GM12878 (cell line): ENCODE data around the gene KITLG. TPM values are rescaled to one million over a fixed set of nuclear protein-coding genes. Genes with fewer than 3 reads are reported as not detected.

Experiments used
- ATAC-seq: fragments of 200-7000 bp; cut with Tn5 transposase; 3 replicates; pipeline ENCODE4 v1.9.1; 2020; ENCODE audit warnings: mild to moderate bottlenecking, moderate library complexity
- BruUV-seq: library from RNA; stranded (reverse); fragments of 400-500 nt; replicated peaks from 2 replicates; lab custom pipeline; 2021; lab: Mats Ljungman, UMichigan
- CTCF ChIA-PET: fragments of 300-600 bp; sonication (Branson Sonifier 250); formaldehyde crosslinking; extraction: SDS; loops from one replicate; lab custom pipeline; 2021; ENCODE audit warnings: inconsistent platforms; lab: Yijun Ruan, JAX
- POLR2A ChIA-PET: fragments of 350-600 bp; formaldehyde crosslinking; extraction: SDS; loops from one replicate; lab custom pipeline; 2021; ENCODE audit warnings: inconsistent platforms; lab: Charles Lee
- RAD21 ChIA-PET: fragments of 300-600 bp; sonication (Branson Sonifier 250); formaldehyde crosslinking; loops from one replicate; lab custom pipeline; 2023; ENCODE audit warnings: antibody characterized with exemption; ENCODE audit not compliant: unreplicated experiment; lab: Charles Lee
- SMC1A ChIA-PET: fragments of 300-600 bp; sonication (Branson Sonifier 250); formaldehyde crosslinking; loops from one replicate; lab custom pipeline; 2023; ENCODE audit not compliant: unreplicated experiment, uncharacterized antibody; lab: Charles Lee
- DNase-seq: peaks from one replicate; pipeline ENCODE4 v3.0.0-alpha.2; 2011; ENCODE audit warnings: low read depth, low spot score
- FAIRE-seq: peaks from 3 replicates; lab custom pipeline; 2011; peaks lifted over from hg19 to GRCh38; lab: Jason Lieb, UNC
- H2AFZ ChIP-seq: 2 replicates; pipeline ENCODE4 v1.6.0; 2011; ENCODE audit warnings: low read depth, low read length, control low read depth; ENCODE audit not compliant: control insufficient read depth
- H3K27ac ChIP-seq: 2 replicates; pipeline ENCODE4 v1.5.1; 2011; ENCODE audit warnings: control low read depth; ENCODE audit not compliant: control insufficient read depth, insufficient read depth
- H3K27me3 ChIP-seq, 2 experiments: replicated peaks in 1 of 2; 2 replicates each; pipeline versions ENCODE4 v1.6.0 to v1.6.1; 2011; ENCODE audit warnings: low read length in 1 of 2; ENCODE audit not compliant: control insufficient read depth in 2 of 2, insufficient read depth in 2 of 2
- H3K36me3 ChIP-seq, 2 experiments: 2 replicates each; pipeline ENCODE4 v1.5.1; 2011; ENCODE audit warnings: low read length in 1 of 2; ENCODE audit not compliant: control insufficient read depth in 2 of 2, insufficient read depth in 2 of 2
- H3K4me1 ChIP-seq: 2 replicates; pipeline ENCODE4 v1.6.1; 2011; ENCODE audit warnings: mild to moderate bottlenecking, low read length, moderate library complexity, mixed read lengths; ENCODE audit not compliant: control insufficient read depth, insufficient read depth
- H3K4me2 ChIP-seq: 2 replicates; pipeline ENCODE4 v1.6.0; 2011; ENCODE audit warnings: control low read depth; ENCODE audit not compliant: control insufficient read depth, insufficient read depth
- H3K4me3 ChIP-seq: fragments of 200-600 bp; sonication (generic); 2 replicates; pipeline ENCODE4 v1.5.1; 2016
- H3K79me2 ChIP-seq: 2 replicates; pipeline ENCODE4 v1.6.0; 2011; ENCODE audit warnings: low read length; ENCODE audit not compliant: control insufficient read depth, insufficient read depth
- H3K9ac ChIP-seq: 2 replicates; pipeline ENCODE4 v1.8.0; 2011; ENCODE audit warnings: low read length, control low read depth, mixed read lengths; ENCODE audit not compliant: control insufficient read depth, insufficient read depth
- H3K9me3 ChIP-seq: replicated peaks from 3 replicates; pipeline ENCODE4 v1.5.1; 2011; ENCODE audit warnings: mild to moderate bottlenecking, low read length; ENCODE audit not compliant: control insufficient read depth, insufficient read depth
- H4K20me1 ChIP-seq: 2 replicates; pipeline ENCODE4 v1.6.0; 2011; ENCODE audit not compliant: control insufficient read depth, insufficient read depth
- BRCA1 ChIP-seq: IDR thresholded peaks from 2 replicates; pipeline ENCODE4 v1.6.1; 2011; ENCODE audit warnings: low read depth, low read length, improper control_type of control experiment
- CHD1 ChIP-seq: IDR thresholded peaks from 2 replicates; pipeline ENCODE4 v1.6.1; 2012; ENCODE audit warnings: low read depth, low read length, improper control_type of control experiment
- IKZF2 ChIP-seq, 2 experiments: fragments of 450-650 bp; IDR thresholded peaks; 2 replicates each; pipeline ENCODE4 v1.6.1; 2017; ENCODE audit warnings: mild to moderate bottlenecking in 2 of 2, moderate library complexity in 2 of 2
- MTA3 ChIP-seq: IDR thresholded peaks from 2 replicates; pipeline ENCODE4 v1.6.1; 2012; ENCODE audit warnings: low read length, inconsistent platforms, borderline replicate concordance
- MXI1 ChIP-seq: fragments of 150-350 bp; IDR thresholded peaks from 2 replicates; pipeline ENCODE4 v1.6.1; 2011; ENCODE audit warnings: low read depth, mild to moderate bottlenecking, inconsistent platforms, low read length, improper control_type of control experiment
- NR2C1 ChIP-seq: fragments of 450-650 bp; IDR thresholded peaks from 2 replicates; pipeline ENCODE4 v1.6.1; 2017; ENCODE audit warnings: antibody characterized with exemption, mild to moderate bottlenecking, moderate library complexity
- NR2C2 ChIP-seq: IDR thresholded peaks from 2 replicates; pipeline ENCODE4 v1.6.1; 2011; ENCODE audit warnings: borderline replicate concordance, low read depth; ENCODE audit not compliant: control insufficient read depth, insufficient read length
- TCF3 ChIP-seq: IDR thresholded peaks from 2 replicates; pipeline ENCODE4 v1.6.1; 2012; ENCODE audit warnings: low read depth, mild to moderate bottlenecking, low read length, borderline replicate concordance; ENCODE audit not compliant: insufficient read depth
- ZNF207 ChIP-seq: fragments of 450-650 bp; IDR thresholded peaks from 2 replicates; pipeline ENCODE4 v1.6.1; 2014; ENCODE audit warnings: antibody characterized with exemption, mild to moderate bottlenecking, borderline replicate concordance
- ZNF24 ChIP-seq: fragments of 450-650 bp; IDR thresholded peaks from 2 replicates; pipeline ENCODE4 v1.6.1; 2017; ENCODE audit warnings: antibody characterized with exemption, mild to moderate bottlenecking
- WGBS: methylation state at CpG from one replicate; pipeline ENCODE4 v1.1.6; 2016; ENCODE audit warnings: low lambda C conversion rate; ENCODE audit not compliant: insufficient replicate concordance, insufficient coverage; ENCODE audit errors: missing lambda C conversion rate; 5-methylcytosine and 5-hydroxymethylcytosine counted together
- in situ Hi-C: fragments of 300-500 bp; cut with MboI; formaldehyde crosslinking; loops from 9 replicates; pipeline ENCODE4 v1.14.3; 2018; ENCODE audit warnings: mixed read lengths
- intact Hi-C: fragments of 100-400 bp; cut with micrococcal nuclease; formaldehyde crosslinking; loops from one replicate; pipeline ENCODE4 v1.14.2; 2022; ENCODE audit not compliant: unreplicated experiment
- polyA plus RNA-seq, 11 experiments: library from polyadenylated mRNA; depleted of rRNA in 4 of 11; unstranded in 6 of 11; stranded (reverse) in 5 of 11; fragments of >200 nt; fragmentation: Nextera tagmentation in 4 of 11; fragmentation: Illumina TruSeq in 1 of 11; extraction: Ambion mirVana in 4 of 11; extraction: Trizol in 1 of 11; gene quantifications; 1 replicate in 1 of 11; 2 replicates in 10 of 11; pipeline versions ENCODE4 v1.2.1 to v1.2.3, GENCODE V29; 2011 to 2016; ENCODE audit warnings: inconsistent platforms in 2 of 11, missing spikeins in 2 of 11, low read depth in 1 of 11
- total RNA-seq, 4 experiments: library from RNA; depleted of rRNA in 3 of 4; stranded (reverse); fragments of >200 nt in 3 of 4; fragmentation: Illumina TruSeq in 1 of 4; extraction: Trizol in 1 of 4; gene quantifications; 2 replicates each; pipeline versions ENCODE4 v1.2.1 to v1.2.3, GENCODE V29; 2013 to 2021
- TF ChIP-seq, protein P1 (sequence below): fragments of 450-650 bp; IDR thresholded peaks from 2 replicates; pipeline ENCODE4 v1.6.1; 2017; ENCODE audit warnings: antibody characterized with exemption, mild to moderate bottlenecking, moderate library complexity
- TF ChIP-seq, protein P2 (sequence below): fragments of 450-650 bp; IDR thresholded peaks from 2 replicates; pipeline ENCODE4 v1.6.1; 2017; ENCODE audit warnings: borderline replicate concordance
- TF ChIP-seq, protein P3 (sequence below): IDR thresholded peaks from 2 replicates; pipeline ENCODE4 v1.6.1; 2012; ENCODE audit warnings: low read depth, low read length, improper control_type of control experiment

The KITLG gene
- total and polyA plus RNA-seq, 10 of the 15 experiments (the other 5 are each of a cell fraction or from before 2014, with no cell fraction given) = 0.02 to 0.51 (median 0.09) TPM; not detected in 1

DNA sequence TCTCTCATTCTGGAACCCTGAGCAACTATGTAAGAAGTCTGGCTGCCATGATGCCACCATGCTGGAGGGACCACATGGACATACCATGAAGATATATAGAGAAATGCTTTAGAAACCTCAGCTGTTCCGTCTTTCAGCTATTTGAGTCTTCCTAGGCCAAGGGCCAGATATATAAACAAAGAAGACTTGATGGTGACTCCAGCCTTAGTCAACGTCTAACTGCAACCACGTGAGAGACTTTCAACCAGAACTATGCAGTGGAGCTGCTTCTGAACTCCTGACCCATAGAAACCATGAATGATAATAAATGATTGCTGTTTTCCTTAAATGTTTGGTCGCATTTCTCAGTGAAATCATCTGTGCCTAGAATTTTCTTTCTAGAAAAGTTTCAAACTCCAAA is 20.0 kb upstream of the KITLG start:
- ChIA-PET SMC1A (no interaction called here), POLR2A (no interaction called here), CTCF (interaction anchor here (1.1 kb wide), 1 partner anchor 27 kb away, joined by 3 read pairs; no protein-coding TSS in a partner anchor), RAD21 (no interaction called here)
- Histone ChIP-seq H3K9ac (no peak overlapping the region), H4K20me1 (no peaks in the 10 kb centered on the region), H3K27me3 (no peaks in the 10 kb centered on the region), H3K36me3 (no peaks in the 10 kb centered on the region), H3K4me1 (no peaks in the 10 kb centered on the region), H3K4me2 (no peak overlapping the region), H3K27ac (no peak overlapping the region), H3K9me3 (no peaks in the 10 kb centered on the region), H2AFZ (no peak overlapping the region), H3K4me3 (no peak overlapping the region), H3K79me2 (no peaks in the 10 kb centered on the region)
- no peak for FAIRE-seq
- TF ChIP-seq BRCA1 = no peak
- TF ChIP-seq, protein P1, sequence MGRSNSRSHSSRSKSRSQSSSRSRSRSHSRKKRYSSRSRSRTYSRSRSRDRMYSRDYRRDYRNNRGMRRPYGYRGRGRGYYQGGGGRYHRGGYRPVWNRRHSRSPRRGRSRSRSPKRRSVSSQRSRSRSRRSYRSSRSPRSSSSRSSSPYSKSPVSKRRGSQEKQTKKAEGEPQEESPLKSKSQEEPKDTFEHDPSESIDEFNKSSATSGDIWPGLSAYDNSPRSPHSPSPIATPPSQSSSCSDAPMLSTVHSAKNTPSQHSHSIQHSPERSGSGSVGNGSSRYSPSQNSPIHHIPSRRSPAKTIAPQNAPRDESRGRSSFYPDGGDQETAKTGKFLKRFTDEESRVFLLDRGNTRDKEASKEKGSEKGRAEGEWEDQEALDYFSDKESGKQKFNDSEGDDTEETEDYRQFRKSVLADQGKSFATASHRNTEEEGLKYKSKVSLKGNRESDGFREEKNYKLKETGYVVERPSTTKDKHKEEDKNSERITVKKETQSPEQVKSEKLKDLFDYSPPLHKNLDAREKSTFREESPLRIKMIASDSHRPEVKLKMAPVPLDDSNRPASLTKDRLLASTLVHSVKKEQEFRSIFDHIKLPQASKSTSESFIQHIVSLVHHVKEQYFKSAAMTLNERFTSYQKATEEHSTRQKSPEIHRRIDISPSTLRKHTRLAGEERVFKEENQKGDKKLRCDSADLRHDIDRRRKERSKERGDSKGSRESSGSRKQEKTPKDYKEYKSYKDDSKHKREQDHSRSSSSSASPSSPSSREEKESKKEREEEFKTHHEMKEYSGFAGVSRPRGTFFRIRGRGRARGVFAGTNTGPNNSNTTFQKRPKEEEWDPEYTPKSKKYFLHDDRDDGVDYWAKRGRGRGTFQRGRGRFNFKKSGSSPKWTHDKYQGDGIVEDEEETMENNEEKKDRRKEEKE = no peak
- no peak for ATAC-seq
- DNase-seq = no peak
- no TSS peak for BruUV-seq
- in situ Hi-C loops (no loop called here), intact Hi-C loops (no loop called here)
- WGBS = 1% methylated on average over 4 of the region's 4 CpGs

DNA sequence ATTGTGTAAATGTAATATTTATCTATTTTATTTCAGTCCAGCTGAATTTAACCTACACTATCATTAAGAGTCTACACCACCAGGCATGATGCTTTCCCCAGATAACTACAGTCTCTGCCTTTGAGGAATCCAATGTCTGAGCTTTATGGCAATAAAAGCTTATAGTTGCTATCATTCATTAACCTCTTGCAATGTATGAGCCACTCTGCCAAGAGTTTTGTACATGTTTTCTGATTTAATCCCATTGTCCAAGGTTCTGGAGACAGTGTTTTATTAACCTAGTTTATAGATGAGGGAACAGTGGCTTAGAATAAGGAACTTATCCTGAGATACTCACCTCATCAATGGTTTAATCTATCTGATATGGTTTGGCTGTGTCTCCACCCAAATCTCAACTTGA is 17.1 kb upstream of the KITLG start:
- H4K20me1 ChIP-seq = no peaks in the 10 kb centered on the region
- H3K9me3 ChIP-seq = no peaks in the 10 kb centered on the region
- H3K9ac ChIP-seq = no peak overlapping the region
- ATAC-seq (no peak), DNase-seq (no peak), FAIRE-seq (no peak)
- CTCF ChIA-PET = interaction anchor here (1.1 kb wide), 1 partner anchor 8 kb away, joined by 3 read pairs; no protein-coding TSS in a partner anchor
- BruUV-seq = no TSS peak
- H3K27me3 ChIP-seq = no peaks in the 10 kb centered on the region
- in situ Hi-C loops = no loop called here
- SMC1A ChIA-PET = interaction anchor here (1.0 kb wide), 2 partner anchors 11 to 34 kb away, joined by 3 read pairs; no protein-coding TSS in a partner anchor
- no peaks in the 10 kb centered on the region for H3K36me3 ChIP-seq
- no peak overlapping the region for H3K4me2 ChIP-seq
- POLR2A ChIA-PET = no interaction called here
- intact Hi-C loops = no loop called here
- H3K4me3 ChIP-seq = no peak overlapping the region
- RAD21 ChIA-PET = no interaction called here
- H3K79me2 ChIP-seq = no peaks in the 10 kb centered on the region
- no peaks in the 10 kb centered on the region for H3K4me1 ChIP-seq
- H2AFZ ChIP-seq = no peak overlapping the region
- no peak overlapping the region for H3K27ac ChIP-seq
- TF ChIP-seq NR2C1 (no peak), MTA3 (no peak), CHD1 (no peak), ZNF207 (no peak), IKZF2 (IDR thresholded peaks at IDR 0.05) (no peak), TCF3 (no peak), ZNF24 (no peak), MXI1 (no peak), NR2C2 (no peak)
- TF ChIP-seq, protein P2, sequence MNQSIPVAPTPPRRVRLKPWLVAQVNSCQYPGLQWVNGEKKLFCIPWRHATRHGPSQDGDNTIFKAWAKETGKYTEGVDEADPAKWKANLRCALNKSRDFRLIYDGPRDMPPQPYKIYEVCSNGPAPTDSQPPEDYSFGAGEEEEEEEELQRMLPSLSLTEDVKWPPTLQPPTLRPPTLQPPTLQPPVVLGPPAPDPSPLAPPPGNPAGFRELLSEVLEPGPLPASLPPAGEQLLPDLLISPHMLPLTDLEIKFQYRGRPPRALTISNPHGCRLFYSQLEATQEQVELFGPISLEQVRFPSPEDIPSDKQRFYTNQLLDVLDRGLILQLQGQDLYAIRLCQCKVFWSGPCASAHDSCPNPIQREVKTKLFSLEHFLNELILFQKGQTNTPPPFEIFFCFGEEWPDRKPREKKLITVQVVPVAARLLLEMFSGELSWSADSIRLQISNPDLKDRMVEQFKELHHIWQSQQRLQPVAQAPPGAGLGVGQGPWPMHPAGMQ = no peak
- TF ChIP-seq, protein P3, sequence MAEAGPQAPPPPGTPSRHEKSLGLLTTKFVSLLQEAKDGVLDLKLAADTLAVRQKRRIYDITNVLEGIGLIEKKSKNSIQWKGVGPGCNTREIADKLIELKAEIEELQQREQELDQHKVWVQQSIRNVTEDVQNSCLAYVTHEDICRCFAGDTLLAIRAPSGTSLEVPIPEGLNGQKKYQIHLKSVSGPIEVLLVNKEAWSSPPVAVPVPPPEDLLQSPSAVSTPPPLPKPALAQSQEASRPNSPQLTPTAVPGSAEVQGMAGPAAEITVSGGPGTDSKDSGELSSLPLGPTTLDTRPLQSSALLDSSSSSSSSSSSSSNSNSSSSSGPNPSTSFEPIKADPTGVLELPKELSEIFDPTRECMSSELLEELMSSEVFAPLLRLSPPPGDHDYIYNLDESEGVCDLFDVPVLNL = no peak
